ENCODE data around the gene BOC. TPM values are rescaled to one million over a fixed set of nuclear protein-coding genes. Genes with fewer than 3 reads are reported as not detected.
A peak's percentile ranks its signal among the peaks of the same experiment; 100 is the strongest.

Gene BOC
- total and polyA plus RNA-seq, 10 donors: 1.5 to 21.9 (median 13.5) TPM

DNA sequence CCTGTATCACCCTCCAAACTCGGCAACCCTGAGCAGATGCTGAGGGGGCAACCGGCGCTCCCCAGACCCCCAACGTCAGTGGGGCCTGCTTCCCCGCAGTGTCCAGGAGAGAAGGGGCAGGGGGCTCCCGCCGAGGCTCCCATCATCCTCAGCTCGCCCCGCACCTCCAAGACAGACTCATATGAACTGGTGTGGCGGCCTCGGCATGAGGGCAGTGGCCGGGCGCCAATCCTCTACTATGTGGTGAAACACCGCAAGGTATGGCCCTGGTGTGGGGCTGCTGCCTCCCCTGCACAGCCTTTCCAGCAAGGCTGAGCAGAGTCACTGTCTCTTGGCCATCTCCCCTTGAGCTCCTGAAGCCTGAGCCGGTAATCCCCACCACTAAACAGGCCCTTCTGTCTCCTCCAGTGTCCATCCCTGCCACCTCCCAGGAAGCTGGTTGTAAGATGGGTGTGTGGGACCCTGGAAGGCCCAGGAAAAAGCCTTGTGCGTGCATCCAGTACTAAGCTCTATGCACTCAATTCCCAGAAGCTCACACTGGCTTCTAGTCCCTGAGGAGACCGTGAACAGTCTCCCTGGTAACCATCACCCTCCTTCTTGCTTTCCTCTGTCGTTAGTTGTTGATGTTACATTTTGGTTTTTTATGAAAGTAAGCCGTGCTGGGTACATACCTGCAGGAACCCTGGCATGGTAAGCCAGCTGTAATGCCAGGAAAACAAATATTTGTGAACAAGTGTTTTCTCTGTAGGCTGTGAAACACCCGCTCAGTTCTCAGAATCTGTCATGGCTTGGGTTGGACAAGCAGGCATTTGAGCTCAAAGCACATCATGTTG is 63.3 kb downstream of the BOC start:
- Histone ChIP-seq H3K4me1 (peaks cover 12 to 33% (median 25%) of the 10 kb centered on the region in 6 donors), H3K27me3 (replicated peaks in 1 of 7) (peaks cover 0 to 10% (median 0%) of the 10 kb centered on the region in 7 donors), H3K27ac (peak overlapping the region in 1 of 8 donors; percentile 80), H3K36me3 (peaks cover 0 to 8% (median 0%) of the 10 kb centered on the region in 6 donors), H3K4me3 (no peak overlapping the region), H3K9me3 (no peaks in the 10 kb centered on the region)
- intact Hi-C loops (cut with DNase I; ENCODE audit: low total_unique reads): no loop called here
- TF ChIP-seq POLR2A (IDR thresholded peaks at IDR 0.05) (no peak), POLR2AphosphoS5 (IDR thresholded peaks at IDR 0.05) (no peak)
- TF ChIP-seq, protein P1, sequence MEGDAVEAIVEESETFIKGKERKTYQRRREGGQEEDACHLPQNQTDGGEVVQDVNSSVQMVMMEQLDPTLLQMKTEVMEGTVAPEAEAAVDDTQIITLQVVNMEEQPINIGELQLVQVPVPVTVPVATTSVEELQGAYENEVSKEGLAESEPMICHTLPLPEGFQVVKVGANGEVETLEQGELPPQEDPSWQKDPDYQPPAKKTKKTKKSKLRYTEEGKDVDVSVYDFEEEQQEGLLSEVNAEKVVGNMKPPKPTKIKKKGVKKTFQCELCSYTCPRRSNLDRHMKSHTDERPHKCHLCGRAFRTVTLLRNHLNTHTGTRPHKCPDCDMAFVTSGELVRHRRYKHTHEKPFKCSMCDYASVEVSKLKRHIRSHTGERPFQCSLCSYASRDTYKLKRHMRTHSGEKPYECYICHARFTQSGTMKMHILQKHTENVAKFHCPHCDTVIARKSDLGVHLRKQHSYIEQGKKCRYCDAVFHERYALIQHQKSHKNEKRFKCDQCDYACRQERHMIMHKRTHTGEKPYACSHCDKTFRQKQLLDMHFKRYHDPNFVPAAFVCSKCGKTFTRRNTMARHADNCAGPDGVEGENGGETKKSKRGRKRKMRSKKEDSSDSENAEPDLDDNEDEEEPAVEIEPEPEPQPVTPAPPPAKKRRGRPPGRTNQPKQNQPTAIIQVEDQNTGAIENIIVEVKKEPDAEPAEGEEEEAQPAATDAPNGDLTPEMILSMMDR (IDR thresholded peaks at IDR 0.05 in 8 of 11, conservative IDR thresholded peaks at IDR 0.05 in 3 of 11): no peak
- 88 to 96% (median 93%) methylated on average over 9 to 20 of the region's 20 CpGs for WGBS, 5 donors
- no peak for DNase-seq

GRCh38 chr3:113275258-113275556 is 63.9 kb downstream of the BOC start:
- WGBS, 5 donors: 83 to 91% (median 87%) methylated on average over 6 of the region's 6 CpGs
- Histone ChIP-seq H3K4me1 (peaks cover 12 to 33% (median 25%) of the 10 kb centered on the region in 6 donors), H3K4me3 (no peak overlapping the region), H3K36me3 (peaks cover 0 to 9% (median 0%) of the 10 kb centered on the region in 6 donors), H3K9me3 (no peaks in the 10 kb centered on the region), H3K27me3 (replicated peaks in 1 of 7) (peaks cover 0 to 10% (median 0%) of the 10 kb centered on the region in 7 donors), H3K27ac (peak overlapping the region in 6 of 8 donors; percentile 62 to 81 (median 72))
- DNase-seq: no peak
- intact Hi-C loops (cut with DNase I; ENCODE audit: low total_unique reads): no loop called here
- TF ChIP-seq POLR2AphosphoS5 (IDR thresholded peaks at IDR 0.05): no peak
- TF ChIP-seq, protein P1 (IDR thresholded peaks at IDR 0.05 in 8 of 11, conservative IDR thresholded peaks at IDR 0.05 in 3 of 11): no peak
- TF ChIP-seq POLR2A (IDR thresholded peaks at IDR 0.05): no peak

DNA sequence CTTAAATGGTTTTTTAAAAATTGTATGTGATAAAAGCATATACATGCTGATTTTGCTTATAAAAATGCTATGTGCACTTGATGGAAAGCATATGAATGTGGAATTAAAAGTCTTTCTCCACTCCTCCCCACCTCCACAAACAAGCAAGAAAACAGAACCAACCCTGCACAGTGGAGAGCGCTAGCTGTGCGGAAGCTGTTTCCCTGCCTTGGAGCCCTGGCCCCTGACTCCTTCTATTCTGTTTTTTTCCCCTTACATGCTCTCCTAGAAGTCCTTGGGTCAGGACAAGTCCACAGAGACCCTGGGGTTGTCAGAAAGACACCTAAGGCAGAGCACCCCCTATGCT is 64.2 kb downstream of the BOC start:
- no peaks in the 10 kb centered on the region for H3K9me3 ChIP-seq
- no peak overlapping the region for H3K4me3 ChIP-seq
- peak overlapping the region; percentile 51 to 81 (median 66) for H3K27ac ChIP-seq
- TF ChIP-seq, protein P1 (IDR thresholded peaks at IDR 0.05 in 8 of 11, conservative IDR thresholded peaks at IDR 0.05 in 3 of 11): no peak
- no peak for TF ChIP-seq POLR2A (IDR thresholded peaks at IDR 0.05)
- no peak for TF ChIP-seq POLR2AphosphoS5 (IDR thresholded peaks at IDR 0.05)
- peaks cover 0 to 13% (median 0%) of the 10 kb centered on the region in 6 donors for H3K36me3 ChIP-seq
- intact Hi-C loops (cut with DNase I; ENCODE audit: low total_unique reads): no loop called here
- H3K4me1 ChIP-seq: peaks cover 12 to 33% (median 25%) of the 10 kb centered on the region in 6 donors
- DNase-seq: no peak
- 78 to 97% (median 95%) methylated on average over 2 of the region's 2 CpGs for WGBS, 5 donors
- H3K27me3 ChIP-seq (replicated peaks in 1 of 7): peaks cover 0 to 10% (median 0%) of the 10 kb centered on the region in 7 donors
